OCI-LY3 (cell line): ENCODE results near the gene HOXC9.

Experiments used
- CTCF ChIP-seq: fragments of 200-600, 300-600 bp; sonication (generic); IDR thresholded peaks from 2 replicates; pipeline ENCODE4 v1.5.1; 2014; ENCODE audit warnings: antibody characterized with exemption, low read length, low read depth
- EZH2phosphoT487 ChIP-seq: fragments of 200-600 bp; shearing (Covaris generic); IDR thresholded peaks from 2 replicates; pipeline ENCODE4 v1.6.1; 2018; ENCODE audit warnings: antibody characterized with exemption, mixed run types, low read depth

- no peak for TF ChIP-seq CTCF
- no peak for TF ChIP-seq EZH2phosphoT487
Observed at GRCh38 chr12:54006559-54007220, 6.7 kb downstream of the HOXC9 start.
